Effector CD4-positive, alpha-beta T cell (primary cell): ENCODE data around the gene TBX2.

Experiments used
- DNase-seq: peaks from one replicate; pipeline ENCODE4 v3.0.0-alpha.2; 2020

The TBX2 gene

DNA sequence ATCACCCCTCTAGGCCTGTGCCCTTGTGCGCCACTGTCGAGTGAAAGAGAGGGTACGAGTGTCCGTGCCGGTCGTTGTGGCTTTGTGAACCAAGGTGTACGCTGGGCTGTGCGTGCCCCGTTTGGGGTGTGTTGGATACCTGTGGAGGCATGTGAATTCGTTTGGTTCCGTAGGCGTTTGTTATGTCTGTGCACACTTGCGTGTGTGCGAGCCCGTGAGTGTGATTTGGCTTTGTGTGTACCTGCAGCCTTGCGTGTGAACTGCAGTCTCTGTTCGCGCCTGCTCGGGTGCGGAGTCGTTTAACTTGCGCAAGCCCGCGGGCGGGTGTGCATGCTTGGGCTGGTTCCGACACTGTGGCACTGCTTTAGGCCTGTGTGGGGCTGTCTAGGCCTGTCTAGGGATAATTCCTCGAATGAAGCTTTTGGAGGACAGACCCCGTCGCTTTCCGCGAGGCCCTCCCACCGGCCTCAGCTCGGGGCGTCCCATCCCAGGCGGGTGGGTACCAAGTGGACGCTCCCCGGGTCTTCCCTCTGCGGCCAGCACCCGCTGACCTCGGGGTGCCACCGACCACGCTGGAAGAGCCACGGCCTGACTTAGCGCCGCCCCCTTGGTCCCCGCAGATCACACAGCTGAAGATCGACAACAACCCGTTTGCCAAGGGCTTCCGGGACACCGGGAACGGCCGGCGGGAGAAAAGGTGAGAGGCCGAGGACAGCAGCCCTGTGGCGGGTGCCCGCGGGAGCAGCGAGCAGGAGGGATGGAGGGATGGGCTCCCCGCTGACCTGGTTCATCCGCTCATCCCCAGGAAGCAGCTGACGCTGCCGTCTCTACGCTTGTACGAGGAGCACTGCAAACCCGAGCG is 4.4 kb downstream of the TBX2 start:
- no peak for DNase-seq

DNA sequence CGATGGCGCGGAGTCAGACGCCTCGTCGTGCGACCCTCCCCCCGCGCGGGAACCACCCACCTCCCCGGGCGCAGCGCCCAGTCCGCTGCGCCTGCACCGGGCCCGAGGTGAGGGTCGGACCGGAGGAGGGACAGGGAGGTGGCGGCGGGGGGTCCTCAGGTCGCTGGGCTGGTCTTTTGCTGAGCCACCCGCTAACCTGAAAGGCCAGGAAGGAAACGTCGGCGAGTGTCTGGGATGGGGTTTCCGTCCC is 4.9 kb downstream of the TBX2 start:
- DNase-seq = no peak

DNA sequence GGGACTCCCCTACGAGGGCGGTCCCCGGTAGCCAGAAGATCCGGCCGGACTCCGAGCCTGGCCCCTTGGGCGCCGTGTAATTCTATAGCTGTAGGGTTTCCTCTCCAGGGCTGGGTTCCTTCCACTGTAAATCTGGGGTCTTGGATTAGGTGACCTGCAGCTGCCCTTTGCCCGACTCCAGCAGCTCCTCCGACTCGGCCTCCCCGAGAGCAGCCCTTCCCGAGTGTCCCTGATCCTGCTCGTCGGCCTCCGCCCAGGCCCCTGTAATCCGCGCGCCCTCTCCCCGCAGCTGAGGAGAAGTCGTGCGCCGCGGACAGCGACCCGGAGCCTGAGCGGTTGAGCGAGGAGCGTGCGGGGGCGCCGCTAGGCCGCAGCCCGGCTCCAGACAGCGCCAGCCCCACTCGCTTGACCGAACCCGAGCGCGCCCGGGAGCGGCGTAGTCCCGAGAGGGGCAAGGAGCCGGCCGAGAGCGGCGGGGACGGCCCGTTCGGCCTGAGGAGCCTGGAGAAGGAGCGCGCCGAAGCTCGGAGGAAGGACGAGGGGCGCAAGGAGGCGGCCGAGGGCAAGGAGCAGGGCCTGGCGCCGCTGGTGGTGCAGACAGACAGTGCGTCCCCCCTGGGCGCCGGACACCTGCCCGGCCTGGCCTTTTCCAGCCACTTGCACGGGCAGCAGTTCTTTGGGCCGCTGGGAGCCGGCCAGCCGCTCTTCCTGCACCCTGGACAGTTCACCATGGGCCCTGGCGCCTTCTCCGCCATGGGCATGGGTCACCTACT is 5.5 kb downstream of the TBX2 start:
- no peak for DNase-seq

DNA sequence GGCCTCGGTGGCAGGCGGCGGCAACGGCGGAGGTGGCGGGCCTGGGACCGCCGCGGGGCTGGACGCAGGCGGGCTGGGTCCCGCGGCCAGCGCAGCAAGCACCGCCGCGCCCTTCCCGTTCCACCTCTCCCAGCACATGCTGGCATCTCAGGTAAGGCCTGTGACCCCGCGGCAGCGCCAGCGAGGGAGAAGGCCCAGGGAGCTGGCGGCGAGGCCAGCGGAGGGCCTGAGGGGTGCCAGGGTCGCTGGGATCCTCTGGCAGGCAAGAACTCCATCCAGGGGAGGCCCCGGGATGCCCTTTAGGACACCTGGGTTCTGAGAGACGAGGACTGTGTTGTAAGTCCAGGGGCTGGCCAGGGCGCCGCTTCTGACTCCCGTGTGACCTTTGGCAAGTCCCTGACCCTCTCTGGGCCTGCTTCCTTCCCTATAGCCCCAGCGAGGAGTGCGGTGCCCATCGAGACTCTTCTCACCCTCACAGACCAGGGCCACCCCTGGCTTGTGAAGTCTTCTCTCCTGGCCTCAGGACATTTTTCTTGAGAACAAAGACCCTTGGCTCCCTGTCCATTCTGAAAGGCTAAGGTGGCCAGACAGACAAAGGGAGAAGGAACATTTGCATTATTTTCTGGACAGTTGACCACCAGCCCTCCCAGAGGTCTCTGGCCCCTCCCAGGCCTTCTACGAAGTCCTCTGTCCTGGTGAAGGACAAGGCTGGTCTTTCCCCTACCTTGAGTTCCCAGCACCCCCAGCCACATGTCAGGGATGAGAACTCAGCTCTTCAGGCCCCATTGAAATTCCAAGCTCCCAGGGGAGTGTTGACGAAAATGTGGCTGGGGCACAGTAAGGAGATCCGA is 6.3 kb downstream of the TBX2 start:
- no peak for DNase-seq

DNA sequence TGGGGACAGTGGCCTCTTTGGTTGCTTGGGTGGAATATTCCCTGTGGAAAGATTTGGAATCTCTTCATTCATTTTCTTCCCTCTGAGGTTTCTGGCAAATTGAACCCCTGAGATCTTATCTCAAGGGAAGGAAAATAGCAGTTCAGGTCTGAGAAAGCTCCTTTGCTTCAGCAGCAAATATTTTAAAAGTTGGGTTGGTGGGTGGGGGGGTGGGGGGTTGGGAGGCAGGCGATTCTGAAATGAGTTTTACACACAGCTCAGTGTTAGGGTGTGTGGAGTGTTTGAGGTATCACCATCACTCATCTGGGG is 6.8 kb downstream of the TBX2 start:
- DNase-seq = no peak

DNA sequence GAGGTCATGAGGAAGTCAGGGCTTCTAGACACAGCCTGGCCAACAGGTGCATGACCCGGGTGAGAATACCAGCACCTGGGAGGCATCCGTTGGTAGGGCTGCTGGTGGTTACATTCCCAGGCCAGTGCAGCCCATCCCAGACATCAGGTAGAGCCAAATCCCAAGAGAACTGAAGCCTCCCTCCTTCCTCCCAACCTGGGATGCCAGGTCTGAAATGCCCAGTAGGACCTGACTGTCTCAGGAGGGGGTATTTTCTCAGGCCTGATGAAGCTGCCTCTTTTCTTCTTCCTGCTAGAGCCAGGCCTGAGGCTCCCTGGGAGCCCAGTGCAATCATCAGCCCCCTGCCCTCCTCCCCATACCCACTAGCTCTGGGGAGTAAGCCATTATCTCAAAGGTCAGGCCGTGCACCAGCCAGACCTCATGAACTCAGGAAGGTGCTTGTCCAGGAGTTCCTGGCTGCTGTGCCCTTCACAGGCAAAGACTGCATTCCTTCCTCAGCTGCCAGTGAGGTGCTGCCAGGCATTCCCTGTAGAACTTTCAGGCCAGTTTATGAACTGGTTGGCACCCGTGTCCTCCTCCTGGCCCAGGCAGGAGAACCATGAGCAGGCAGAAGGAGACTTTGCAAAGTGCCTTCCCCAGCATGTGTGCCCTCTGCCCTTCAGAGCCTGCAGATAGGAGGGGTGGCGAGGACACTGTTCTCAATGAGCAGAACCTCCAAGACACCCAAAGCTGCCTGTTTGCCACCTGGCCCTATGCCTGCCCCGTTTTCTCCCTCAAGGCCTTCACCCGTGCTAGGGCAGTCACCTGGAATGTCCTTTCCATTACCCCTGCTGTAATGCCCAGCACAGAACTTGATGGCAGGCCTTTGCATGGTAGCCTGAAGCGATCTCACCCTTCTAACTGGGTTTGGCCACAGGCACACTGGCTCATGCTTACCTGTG is 7.6 kb downstream of the TBX2 start:
- no peak for DNase-seq

DNA sequence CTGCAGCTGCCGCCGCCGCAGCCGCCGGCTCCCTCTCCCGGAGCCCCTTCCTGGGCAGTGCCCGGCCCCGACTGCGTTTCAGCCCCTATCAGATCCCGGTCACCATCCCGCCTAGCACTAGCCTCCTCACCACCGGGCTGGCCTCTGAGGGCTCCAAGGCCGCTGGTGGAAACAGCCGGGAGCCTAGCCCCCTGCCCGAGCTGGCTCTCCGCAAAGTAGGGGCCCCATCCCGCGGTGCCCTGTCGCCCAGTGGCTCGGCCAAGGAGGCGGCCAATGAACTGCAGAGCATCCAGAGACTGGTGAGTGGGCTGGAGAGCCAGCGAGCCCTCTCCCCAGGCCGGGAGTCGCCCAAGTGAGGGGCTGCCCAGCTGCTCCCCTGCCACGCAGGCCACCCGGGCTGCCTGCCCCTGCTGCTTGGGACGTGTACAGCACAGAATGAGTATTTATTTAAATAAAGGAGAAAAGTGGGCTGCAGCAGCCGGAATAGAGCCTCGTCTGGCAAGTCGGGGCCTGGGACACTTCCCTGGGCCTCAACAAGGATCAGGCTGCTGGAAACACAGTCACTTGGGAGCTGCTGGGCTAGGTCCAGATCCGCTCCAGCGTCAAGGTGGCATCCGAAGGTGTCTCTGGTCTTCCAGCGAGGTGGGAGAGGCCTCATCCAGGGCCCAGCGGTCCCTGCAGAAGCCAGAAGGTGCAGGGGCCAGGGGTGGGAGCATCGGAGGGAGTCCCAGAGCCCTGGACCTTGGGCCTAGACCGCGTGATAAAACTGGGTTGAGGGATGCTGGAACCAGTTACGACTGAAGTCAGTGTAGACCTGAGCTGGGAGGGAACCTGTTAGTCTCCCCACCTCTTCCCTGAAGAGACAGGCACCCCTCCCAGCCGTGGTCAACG is 8.8 kb downstream of the TBX2 start:
- DNase-seq = peak; percentile 1

DNA sequence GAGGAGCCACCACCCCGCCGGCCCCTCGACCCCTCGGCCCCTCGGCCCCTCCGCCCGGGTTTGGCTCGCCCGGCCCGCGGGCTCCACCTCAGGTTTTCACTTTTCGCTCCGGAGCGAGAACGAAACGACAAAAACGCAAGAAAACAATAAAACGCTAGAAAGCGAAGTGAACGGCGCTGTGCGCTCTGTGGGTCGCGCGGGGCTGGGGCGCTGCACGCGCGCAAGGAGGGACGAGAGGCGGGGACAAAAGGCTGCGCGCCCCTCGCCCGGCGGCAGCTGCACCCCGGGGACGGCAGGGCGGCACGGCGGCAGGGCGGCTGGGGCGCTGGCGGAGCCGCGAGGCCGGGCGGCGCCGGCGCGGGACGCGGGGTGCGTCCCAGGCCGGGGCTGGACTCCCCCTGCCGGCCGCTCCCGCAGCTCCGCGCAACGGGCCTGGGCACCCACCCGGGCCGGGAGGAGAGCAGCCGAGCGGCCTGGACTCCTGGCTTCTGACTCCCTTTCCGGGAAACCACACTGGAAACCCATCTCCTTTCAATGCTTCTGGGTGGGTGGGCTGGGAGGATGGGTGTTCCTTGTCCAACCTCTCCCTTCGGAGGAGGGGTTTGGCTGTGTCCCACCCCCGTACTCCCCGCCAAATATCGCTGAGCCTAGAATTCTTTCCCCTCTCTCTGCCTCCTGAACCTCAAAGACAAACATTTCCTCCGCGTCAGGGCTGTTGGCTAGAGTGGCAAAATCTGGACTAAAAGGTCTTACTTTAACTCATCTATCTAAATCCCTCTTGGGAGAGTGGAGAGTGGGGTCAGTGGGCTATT is 9.9 kb downstream of the TBX2 start:
- DNase-seq = no peak

DNA sequence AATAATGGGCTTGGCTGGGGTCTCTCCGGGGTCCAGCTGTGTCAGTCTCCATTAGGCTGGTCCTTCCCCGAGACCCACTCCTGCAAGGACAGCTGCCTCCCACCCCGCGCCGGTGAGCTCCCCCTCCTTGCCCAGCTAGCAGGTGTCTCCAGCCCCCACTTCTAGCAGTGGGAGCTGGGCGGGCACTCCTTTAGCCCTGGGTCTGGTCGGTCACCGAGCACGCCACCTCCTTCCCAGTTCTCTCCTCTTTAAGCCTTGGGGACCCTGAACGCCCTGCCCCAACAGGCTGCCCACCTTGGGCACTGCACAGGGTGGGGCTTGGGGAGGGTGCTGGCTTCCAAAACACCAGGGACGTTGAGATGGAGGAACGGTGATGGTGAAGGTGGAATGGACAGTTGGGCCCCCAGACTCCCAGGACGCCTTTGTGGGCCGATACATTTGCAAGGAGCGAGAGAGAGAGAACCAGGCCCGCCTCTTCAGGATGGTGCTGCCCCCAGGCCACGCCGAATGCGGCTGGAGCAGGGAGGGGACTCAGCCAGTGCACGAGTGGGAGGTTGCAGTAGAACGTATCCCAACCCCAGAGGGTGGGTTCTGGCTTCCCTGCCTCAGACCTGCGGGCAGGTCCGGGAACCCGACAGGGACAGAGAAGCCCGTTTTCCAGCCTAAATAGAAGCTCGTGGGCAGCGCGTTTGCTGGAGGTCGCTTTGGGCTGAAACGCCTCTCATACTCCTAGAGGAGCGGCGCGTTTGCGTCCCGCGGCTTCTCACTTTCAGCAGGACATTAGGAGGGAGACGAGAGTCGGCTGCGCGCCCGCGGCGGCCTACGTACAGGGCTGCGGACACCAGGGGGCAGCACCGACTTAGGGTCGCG is 10.7 kb downstream of the TBX2 start:
- DNase-seq = peak; percentile 68

DNA sequence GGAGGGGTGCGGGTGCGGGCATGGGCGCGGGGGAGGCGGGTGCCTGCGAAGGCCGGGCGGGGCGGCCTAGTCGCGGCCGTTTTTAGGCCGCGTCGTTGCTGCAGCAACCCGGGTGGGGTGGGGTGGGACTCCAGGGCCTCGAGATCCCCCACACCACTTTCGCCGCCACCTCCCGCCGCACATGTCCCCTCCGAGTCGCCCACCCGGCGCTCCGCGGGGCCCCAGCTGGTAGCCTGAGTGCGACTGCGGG is 11.3 kb downstream of the TBX2 start:
- DNase-seq = no peak

DNA sequence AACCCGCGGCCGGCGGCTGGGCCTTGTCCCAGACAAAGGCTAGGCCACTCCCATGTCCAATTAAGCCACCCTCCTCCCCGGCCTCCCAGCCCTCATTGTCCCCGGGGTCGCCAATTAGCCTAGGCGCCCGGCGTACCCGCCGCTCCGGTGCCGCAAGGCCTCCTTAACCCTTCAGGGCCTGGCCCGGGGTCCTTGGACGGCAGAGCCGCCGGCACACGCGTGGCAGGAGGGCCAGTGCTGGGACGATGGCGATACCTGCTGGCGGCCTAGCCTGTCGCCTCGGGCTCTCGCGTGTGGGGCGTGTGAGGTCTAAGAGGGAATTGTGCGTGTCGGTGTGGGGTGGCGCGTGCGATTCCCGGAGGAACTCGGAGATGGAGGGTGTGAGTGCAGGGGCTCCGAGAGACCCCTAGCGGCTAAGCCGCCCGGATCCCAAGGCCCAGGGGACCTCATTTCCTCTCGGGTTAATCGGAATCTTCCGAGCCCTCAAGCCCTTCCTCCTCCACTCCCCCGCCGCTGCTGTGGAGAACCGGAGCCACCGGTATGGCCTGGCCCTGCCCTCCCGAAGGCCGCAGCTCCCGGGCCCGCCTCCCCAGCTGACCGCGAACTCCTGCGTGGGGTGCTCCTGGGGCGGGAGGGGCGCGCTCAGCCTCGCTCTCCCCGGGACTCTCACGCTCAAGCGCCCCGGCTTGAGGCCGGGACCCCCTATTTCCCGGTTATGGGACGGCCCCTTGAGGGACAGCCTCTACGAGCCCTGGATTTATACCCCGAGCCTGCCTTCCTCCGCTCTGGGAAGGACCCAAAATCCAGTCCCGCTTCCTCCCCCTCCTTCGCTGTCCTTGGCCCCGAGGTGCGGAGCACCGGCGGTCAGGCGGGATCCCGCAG is 11.9 kb downstream of the TBX2 start:
- no peak for DNase-seq

DNA sequence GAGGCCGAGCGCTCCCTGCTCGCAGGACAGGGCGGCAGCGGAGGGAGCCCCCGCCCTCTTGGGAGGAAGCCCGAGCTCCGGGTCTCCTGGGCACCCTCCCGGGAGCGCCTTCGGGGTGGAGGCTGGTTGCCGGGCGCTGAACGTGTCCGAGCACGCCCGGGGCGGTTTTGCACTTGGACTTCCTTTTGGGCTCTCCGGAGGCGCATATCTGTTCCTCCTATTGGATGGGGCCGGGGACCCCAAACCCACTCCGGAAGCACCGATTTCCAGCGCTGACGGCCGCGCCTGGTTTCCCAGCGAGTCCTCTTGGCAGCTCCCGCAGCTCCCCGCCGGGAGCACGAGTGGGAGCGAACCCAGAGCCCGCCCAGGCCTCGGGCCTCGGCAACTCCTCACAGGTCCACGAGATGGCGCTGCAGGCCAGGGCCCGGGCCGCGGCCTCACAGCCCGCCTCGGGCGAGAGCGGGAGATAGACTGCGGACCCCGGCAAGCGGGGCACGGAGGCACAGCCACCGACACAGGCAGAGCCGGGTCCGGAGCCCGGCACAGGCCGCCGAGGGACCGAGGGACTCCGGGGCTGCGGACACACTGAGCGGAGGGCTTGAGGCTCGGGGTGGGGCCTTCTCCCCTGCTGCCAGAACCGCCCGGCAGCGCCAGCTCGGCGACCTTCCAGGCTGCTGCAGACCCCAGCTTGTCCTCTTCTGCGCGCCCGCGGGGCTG is 12.7 kb downstream of the TBX2 start:
- DNase-seq = peak; percentile 65

DNA sequence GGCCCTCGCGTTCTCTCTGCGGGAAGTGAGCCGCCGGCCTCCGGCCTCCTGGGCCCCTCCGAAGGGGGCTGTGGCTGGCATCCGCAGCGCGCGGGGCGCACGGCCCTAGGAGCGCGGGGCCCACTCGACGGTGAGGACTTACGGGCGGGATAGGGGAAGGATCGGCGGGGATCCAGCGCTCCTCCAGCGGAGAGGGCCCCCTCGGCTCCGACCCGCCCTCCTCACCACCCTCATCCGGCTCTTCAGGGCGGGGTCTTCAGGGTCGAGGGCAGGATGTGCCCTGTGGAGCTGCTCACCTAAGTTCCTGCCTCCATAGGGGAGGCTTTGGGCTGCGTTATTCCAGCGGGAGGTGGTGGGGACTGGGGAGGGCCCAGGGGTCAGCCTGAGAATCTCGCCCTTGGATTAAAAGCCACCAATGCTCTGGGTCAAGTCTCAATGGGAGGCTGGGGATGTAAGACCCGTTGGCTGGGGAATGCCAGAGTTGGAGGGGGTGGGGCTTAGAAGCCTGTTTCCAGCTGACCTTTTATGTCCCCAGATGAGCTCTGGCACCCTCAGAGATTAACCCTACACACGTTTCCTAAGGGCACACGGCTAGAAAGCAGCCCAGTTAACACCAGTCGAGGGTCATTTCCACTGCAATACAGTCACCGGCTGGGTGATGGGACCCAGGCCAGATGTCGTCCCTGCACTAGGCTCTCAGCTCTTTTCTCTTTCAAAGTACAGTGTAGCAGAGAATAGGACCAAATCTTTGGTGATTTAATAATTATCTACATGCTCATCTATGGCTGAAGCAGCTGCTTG is 13.4 kb downstream of the TBX2 start:
- DNase-seq = no peak

DNA sequence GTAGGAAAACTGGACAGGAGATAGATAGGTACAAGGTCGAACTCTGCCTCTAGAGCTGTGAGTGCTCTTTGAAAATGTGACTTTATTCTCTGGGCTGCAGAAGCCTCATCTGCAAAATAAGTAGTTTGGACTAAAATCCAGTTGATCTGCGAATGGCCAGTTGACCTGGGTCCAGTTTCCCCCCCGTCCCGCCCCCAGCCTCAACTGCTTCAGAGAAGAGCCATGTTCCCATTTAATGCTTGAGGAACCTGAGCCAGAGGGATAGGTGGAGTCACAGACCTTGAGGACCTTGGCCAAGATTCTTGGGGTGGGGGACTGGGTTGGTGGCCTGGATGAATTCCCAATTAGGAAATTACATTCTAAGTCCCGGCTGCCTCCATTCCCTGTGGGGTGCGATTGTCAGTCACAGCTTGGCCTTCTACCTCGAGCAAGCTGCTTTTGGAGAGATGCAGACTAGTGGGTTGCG is 14.1 kb downstream of the TBX2 start:
- DNase-seq = no peak

DNA sequence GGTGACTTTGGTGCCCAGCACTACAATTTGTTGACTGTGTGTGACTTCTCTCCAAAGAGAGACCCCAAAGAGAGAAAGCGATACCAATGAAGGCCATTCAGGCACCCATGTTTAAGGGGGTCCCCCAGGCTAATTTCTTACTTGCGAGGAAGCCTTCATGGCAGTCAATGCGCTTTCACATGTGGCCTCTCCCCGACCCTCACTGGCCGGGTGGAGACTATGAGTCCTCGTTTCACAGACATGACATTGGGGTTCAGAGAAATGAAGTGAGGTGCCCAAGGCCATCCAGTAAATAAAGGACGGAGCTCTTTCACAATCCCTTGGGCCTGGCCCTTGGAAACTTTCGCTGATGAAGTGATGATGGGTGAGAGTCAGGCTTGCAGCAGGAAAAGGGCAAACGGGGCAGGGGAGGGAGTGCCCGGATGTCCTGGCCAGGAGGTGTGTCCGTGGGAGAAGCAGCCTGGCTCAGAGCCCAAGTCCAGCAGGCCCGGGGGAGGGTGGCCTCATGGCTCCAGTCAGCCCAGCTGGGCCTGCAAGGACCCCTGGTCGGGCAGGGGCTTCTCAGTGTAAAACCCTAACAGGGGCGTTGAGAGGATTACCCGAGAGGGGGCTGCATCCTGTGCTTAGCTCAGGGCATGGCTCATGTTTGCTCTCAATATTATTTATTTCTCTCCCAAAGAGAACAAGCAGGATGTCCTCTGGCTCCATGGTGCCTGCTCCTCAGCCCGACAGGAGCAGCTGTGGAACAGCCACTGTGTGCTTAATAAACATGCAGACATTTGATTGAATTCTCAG is 14.7 kb downstream of the TBX2 start:
- no peak for DNase-seq

DNA sequence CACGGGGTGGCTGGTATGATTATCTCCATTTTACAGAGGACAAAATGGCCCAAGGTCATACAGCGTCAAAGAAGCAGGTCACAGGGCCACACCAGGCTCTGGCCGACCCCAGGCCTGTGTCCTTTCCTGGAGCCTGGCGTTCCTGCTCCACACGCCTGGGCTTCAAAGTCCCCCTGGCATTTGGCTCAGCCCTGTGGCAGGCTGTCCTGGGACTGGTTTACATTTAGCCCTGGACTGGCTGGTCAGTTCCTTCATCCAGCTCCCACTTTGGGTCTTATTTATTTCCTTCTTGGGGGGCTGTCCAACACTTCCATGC is 15.3 kb downstream of the TBX2 start:
- no peak for DNase-seq
